SIG-M5 treated with dmso at 0.1 percent for 504 hours (cell line): ENCODE results near the gene ANXA5.

Experiments used
- DNase-seq: peaks from one replicate; lab custom pipeline; 2025; ENCODE audit not compliant: unreplicated experiment; lab: John Stamatoyannopoulos, UW

The ANXA5 gene

DNA sequence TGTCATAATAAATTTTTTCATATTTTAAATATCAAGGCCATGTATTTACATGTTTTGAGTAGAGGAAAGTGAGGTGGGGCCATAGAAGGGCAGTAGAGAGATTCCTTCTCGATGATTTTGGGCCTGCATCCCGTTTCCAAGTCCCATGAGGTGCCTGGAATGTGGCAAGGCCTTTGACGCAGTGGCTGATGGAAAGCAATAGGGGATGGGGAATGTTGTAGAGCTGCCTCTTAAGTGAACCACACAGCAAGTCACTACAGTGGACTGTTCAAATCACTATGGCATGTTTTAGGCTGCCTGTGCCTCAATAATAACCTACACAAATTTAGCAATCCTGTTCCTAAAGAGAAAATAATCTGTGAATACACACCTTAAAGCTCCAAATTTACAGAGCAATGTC is 48.3 kb downstream of the ANXA5 start:
- no peak for DNase-seq

- DNase-seq, result no peak
Observed at GRCh38 chr4:121642876-121643585, 53.7 kb downstream of the ANXA5 start.

GRCh38 chr4:121642292-121642691 is 54.5 kb downstream of the ANXA5 start:
- DNase-seq, result no peak

DNA sequence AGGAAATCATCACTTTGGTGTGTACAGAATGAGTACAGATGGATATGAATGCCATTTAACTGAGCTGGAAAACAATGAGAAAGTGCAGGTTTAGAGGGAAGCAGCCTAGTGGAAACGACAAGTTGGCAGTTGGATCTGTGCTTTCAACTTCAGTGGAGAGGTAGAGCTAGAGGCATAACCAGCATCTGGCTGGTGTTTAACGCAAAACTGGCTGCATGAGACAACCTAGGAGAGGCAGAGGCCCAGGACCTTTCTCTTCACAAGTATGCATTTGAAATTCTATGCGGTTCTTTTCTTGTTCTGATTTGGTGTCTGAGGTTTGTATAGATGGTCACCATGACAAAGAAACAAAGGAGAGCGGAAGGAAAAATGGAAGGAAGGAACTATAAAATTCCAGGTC is 63.1 kb downstream of the ANXA5 start:
- DNase-seq, result no peak

GRCh38 chr4:121632636-121633035 is 64.1 kb downstream of the ANXA5 start:
- DNase-seq, result no peak
